Measurements from ENCODE around the gene ZIC5.

ZIC5 gene

DNA sequence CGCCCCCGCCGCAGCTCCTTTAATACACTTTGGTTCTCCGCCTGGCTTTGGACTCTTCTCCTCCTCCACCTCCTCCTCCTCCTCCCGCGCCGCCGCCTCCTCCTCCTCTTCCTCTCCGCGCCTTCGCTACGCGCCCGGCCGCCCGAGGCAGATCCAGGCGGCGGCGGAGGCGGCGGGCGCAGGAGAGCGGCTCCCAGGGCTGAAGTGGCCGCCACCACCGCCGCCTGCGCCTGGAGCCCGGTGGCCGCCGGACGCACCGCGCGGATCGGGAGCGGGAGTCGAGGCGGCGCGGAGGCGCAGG is 10.1 kb upstream of the ZIC5 start, which contains the start of gene ZIC2:
ZIC2 (plus strand) TSS at position 50 of the 301 bp plus-strand sequence. CDS start 281 bp downstream, outside the sequence.
- Histone ChIP-seq H3K27me3 (ENCODE audit: insufficient read depth, low read depth, severe bottlenecking) (peaks cover 38% of the 10 kb centered on the region), H3K27ac (peak within 1 kb of the TSS; percentile 98), H3K36me3 (peaks cover 31% of the 10 kb centered on the region), H3K4me3 (ENCODE audit: low read depth, low read length) (peak within 1 kb of the TSS; percentile 74), H3K9me3 (ENCODE audit: severe bottlenecking) (no peaks in the 10 kb centered on the region)
- no peak for DNase-seq
- TF ChIP-seq, protein P1, sequence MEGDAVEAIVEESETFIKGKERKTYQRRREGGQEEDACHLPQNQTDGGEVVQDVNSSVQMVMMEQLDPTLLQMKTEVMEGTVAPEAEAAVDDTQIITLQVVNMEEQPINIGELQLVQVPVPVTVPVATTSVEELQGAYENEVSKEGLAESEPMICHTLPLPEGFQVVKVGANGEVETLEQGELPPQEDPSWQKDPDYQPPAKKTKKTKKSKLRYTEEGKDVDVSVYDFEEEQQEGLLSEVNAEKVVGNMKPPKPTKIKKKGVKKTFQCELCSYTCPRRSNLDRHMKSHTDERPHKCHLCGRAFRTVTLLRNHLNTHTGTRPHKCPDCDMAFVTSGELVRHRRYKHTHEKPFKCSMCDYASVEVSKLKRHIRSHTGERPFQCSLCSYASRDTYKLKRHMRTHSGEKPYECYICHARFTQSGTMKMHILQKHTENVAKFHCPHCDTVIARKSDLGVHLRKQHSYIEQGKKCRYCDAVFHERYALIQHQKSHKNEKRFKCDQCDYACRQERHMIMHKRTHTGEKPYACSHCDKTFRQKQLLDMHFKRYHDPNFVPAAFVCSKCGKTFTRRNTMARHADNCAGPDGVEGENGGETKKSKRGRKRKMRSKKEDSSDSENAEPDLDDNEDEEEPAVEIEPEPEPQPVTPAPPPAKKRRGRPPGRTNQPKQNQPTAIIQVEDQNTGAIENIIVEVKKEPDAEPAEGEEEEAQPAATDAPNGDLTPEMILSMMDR (IDR thresholded peaks at IDR 0.05; ENCODE audit: low read depth, low read length) = no peak

DNA sequence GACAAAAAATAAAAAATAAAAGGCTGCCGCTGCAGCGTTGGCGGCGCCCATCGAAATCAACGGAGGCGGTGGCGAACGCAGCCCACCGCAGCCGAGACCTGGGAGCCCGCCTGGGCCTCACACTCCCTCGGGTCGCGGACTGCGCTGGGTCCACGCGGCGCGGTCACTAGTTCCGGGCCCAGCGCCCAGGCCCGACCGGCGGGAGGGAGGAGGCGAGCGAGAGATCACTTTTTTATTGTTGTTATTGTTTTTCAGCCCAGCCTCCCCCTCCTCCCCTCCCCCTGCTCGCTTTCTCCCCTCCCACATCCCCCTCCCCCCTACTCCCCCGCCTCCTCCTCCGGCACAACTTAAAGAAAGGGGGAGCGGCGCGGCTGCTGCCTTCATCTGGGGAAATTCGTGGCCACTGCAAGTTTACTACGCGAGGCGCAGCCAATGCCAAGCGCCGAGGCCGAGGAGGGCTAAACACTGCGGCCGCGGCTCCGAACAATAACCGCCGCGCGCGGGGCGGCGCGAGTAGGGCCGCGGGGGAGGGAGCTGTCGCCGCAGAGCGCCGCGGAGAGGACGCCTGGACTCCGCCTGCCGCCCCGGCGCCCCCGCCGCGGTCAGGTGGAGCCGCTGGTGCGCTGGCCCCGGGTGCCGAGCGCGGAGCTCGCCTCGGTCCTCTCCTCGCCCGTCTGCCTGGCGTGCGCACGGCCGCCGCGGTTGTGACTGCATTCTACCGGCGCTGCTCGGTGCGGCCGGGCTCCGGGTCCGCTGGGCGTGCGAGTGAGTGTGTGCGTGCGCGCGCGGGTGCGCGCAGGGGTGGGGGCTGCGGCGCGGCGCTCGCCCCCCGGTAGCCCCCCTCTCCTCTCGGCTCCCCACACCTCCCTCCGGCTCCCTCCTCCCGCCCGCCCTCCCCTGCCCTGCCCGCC is 9.5 kb upstream of the ZIC5 start:
- TF ChIP-seq, protein P1 (IDR thresholded peaks at IDR 0.05; ENCODE audit: low read depth, low read length) = no peak
- DNase-seq = peak; percentile 91
- Histone ChIP-seq H3K27me3 (ENCODE audit: insufficient read depth, low read depth, severe bottlenecking) (peaks cover 38% of the 10 kb centered on the region), H3K9me3 (ENCODE audit: severe bottlenecking) (no peaks in the 10 kb centered on the region), H3K36me3 (peaks cover 25% of the 10 kb centered on the region), H3K4me3 (ENCODE audit: low read depth, low read length) (peak overlapping the region; percentile 74), H3K27ac (peak overlapping the region; percentile 98)

DNA sequence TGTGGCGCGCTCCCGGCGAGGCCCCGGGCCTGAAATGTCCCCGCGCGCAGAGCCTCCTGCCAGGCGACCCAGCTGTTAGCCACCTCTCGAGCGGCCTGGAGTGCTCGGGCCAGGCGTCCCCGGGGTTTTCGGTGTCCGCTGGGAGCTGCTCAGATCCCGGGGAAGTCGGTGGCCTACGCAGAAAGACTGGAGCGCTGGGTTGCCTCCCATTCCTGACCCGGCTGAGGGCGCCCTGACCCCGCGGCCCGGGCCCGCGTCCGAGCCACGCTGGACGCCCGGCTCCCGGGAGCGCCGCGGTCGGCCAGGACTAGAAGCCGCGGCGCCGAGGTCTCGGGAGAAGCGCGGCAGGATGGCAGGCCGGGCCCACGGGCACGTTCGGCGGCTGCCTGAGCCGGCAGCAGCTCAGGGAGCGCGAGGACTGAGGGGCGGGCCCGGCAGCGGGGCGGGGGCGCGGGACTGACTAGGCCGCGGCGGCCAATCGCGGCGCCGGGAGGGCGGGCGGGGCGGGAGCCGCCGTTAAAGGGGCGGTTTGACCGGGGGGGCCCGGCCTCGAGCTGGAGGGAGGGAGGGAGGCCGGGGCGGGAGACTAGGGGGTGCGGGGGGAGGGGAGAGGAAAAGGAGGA is 8.7 kb upstream of the ZIC5 start:
- TF ChIP-seq, protein P1 (IDR thresholded peaks at IDR 0.05; ENCODE audit: low read depth, low read length) = peak; percentile 26; the same call in 1 of the 2 replicates
- Histone ChIP-seq H3K27ac (peak overlapping the region; percentile 98), H3K9me3 (ENCODE audit: severe bottlenecking) (no peaks in the 10 kb centered on the region), H3K4me3 (ENCODE audit: low read depth, low read length) (peak overlapping the region; percentile 74), H3K36me3 (peaks cover 20% of the 10 kb centered on the region), H3K27me3 (ENCODE audit: insufficient read depth, low read depth, severe bottlenecking) (peaks cover 38% of the 10 kb centered on the region)
- peak; percentile 96 for DNase-seq

DNA sequence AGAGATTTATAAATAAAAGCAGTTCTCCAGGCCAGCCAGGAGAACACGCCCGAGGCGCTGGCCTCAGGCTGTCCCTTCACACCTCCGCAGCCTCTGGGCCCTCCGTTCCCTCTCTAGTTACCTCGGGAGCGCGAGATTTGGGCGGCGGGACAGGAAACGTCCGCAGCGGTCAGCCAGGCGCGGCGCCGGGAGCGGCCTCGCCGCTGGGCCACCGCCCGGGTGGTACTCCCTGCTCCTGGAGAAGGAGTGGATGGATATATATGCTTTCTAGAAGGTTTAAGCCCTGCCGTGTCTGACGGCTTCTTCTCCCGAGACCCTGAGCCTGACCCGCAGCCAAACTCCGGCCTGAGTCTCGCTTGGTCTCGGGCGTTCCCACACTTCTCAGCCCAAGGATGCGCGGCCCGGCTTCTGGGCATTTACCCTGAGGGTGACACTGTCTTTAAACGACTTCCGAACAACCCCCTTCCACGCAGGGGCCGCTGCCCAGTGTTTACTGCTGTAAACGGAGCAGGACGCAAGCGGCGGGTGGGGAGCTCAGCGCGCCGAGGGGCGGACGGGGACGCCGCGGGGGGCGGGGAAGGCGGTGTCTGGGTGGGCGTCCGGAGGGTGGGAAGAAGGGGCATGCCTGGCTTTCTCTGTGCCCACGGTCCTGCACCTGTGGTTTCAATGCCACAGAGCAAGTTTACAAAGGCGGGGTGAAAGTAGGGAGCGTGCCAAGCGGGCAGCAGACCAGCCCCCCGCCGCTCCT is 8.1 kb upstream of the ZIC5 start:
- H3K27me3 ChIP-seq (ENCODE audit: insufficient read depth, low read depth, severe bottlenecking) = peaks cover 37% of the 10 kb centered on the region
- TF ChIP-seq, protein P1 (IDR thresholded peaks at IDR 0.05; ENCODE audit: low read depth, low read length) = no peak
- peak overlapping the region; percentile 62 for H3K4me3 ChIP-seq (ENCODE audit: low read depth, low read length)
- peak overlapping the region; percentile 91 for H3K27ac ChIP-seq
- H3K9me3 ChIP-seq (ENCODE audit: severe bottlenecking) = no peaks in the 10 kb centered on the region
- DNase-seq = peak; percentile 74
- peaks cover 14% of the 10 kb centered on the region for H3K36me3 ChIP-seq

DNA sequence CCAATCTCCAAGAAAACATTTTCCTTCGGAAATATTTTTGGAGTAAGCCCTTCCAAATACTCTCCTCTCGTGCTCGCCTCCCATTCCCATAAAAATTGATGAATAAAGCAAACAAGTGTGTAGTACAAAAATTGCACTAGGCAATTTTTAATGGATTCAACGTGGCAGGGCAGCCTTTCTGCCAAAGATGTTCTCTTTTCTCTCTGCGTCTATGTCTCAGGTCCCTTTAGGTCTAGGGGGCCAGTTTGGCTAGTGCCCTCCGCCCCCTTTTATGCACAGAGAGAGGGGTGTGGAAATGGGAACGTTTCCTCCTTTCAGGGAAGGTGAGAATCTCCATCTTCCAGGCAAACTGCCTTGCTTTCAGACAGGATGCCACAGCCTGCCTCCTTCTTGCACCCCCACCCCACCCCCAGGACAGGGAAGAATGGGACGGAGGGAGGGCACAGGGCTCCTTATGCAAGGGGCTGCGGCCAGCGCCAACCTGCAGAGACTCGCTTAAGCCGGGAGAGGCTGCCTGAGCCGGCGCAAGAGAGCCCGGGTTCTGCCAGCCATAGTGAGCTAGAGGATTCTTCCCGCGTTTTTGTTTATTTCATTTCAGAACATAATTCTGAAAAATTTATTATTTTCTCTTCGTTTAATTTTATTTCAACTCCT is 7.4 kb upstream of the ZIC5 start:
- Histone ChIP-seq H3K4me3 (ENCODE audit: low read depth, low read length) (peak overlapping the region; percentile 62), H3K9me3 (ENCODE audit: severe bottlenecking) (no peaks in the 10 kb centered on the region), H3K27ac (peak overlapping the region; percentile 91), H3K36me3 (peaks cover 12% of the 10 kb centered on the region), H3K27me3 (ENCODE audit: insufficient read depth, low read depth, severe bottlenecking) (peaks cover 33% of the 10 kb centered on the region)
- DNase-seq = peak; percentile 85
- TF ChIP-seq, protein P1 (IDR thresholded peaks at IDR 0.05; ENCODE audit: low read depth, low read length) = peak; percentile 21; the same call in 1 of the 2 replicates
